ENCODE measurements around the gene KNSTRN.

KNSTRN gene

DNA sequence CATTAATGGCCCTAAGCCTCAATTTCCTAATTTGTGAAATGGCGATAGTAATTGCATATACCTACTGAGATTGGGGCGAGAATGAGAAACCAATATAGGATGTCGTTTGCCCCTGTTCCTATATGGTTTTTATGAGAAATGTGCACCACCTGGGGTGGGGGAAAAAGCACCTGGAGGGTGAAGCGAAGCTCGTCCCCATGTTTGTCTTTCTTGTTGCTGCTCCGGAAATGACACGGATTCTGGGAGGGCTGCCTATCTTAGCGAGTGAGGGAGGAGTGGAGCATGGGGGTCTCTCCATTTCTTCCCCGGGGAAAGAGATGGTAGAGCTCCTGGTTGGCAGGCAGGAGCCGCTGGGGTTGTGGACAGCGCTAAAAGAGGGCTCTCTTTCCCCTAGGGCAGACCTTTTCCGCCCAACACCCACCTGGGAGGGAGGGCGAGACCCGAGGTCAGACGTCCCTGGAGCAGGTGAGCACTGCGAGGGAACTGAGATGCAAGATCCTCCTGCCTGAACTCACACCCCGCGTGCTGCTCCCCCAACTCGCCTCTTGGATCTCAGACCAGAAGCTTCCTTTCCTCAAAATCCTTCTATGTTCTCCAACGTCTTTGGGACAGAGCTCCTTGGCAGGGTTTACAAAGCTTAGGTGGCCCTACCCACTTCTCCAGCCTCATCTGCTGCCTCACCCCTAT is 52.6 kb downstream of the KNSTRN start:
- no peak for DNase-seq

DNA sequence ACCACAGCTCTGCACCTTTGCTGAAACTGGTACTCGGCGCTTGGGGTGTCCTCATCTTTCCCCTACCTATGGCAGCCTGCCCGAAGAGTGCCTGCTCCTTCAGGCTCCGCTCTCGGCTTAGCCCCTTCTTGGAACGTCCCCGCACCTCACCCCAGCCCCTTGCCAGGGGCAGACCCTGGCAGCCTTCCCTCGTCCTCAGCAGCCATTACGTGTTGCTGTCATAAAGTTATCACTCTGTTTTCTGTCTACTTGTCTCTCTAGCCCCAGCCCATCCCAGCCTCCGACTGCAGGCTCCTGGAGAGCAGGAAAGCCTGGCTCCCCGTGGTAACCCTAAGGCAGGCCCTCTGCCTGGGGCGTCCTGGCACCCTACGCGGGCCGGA is 53.2 kb downstream of the KNSTRN start:
- DNase-seq, result no peak

DNA sequence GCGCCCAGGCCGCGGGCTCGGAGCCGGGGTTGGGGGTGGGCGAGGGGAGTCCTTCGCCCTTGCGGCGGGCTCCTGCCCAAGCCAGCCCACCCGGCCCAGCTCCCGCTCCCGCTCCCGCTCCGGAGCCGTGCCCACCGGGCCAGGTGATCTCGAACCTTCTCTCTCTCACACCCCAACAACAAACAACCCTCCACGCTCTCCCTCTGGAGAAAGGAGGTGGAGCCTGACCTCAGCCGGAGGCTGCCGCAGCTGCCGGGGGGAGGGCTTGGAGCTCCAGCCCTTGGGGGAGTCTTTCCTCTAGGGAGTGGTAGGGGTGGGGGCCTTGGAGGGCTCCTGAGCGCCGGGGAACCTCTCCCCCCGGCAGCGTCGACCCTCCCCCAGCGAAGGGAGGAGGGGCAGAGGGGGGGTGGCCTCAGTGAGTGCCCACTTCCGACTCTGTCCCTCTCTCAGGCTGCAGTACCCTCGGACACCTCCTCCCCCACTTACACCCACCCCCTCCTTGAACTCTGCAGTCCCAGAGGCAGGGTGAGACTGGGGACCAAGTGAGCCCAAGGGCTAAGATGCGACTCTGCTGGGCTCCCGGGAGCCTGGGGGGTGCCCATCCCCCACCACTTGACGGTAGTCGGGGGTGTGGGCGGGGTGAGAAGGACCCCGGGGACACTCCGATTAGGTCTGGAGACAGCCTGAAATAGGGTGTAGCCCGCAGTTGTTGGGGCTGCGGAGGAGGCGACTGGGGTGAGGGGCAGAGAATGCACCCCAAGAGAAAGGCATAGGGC is 53.8 kb downstream of the KNSTRN start:
- no peak for DNase-seq

DNA sequence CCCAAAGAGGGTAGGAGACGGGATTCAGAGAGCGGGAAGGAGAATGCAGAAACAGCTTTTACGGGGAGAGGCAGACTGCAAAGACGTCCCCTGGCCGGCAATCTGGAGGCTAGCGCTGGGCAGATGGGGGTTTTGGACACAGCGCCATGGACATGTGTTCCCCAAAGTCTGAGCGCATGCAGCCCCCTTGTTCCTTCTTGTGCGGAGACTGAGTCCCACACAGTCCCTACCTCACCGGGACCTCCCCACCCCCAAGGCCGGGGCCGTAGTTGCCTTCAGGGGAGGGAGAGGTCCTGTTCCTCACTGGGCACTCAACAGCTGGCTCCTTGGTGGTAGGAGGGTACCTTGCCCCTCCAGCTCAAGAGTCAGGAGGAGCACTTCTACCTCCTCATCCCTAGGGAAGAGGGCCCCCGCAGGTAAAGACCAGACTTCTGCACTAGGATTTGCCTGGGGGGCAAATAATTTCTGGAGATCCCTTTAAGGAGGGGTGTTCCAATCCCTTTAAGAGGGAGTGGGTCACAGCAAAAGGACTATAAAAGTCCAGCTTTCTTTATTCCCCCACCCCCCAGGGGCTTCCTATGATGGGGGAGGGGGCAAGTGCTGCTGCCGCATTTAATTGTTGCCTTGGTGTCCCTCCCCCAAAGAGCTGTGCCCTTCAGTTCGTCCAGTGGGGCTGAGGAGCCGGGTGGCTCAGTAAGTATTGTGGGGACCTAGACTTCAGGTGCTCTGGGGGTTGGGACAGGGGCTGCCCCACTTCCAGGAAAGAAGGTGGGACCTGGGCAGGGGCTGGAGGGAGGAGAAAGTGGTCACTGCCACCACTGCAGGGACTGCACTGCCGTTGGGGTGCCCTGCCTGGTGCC is 54.6 kb downstream of the KNSTRN start:
- no peak for DNase-seq

DNA sequence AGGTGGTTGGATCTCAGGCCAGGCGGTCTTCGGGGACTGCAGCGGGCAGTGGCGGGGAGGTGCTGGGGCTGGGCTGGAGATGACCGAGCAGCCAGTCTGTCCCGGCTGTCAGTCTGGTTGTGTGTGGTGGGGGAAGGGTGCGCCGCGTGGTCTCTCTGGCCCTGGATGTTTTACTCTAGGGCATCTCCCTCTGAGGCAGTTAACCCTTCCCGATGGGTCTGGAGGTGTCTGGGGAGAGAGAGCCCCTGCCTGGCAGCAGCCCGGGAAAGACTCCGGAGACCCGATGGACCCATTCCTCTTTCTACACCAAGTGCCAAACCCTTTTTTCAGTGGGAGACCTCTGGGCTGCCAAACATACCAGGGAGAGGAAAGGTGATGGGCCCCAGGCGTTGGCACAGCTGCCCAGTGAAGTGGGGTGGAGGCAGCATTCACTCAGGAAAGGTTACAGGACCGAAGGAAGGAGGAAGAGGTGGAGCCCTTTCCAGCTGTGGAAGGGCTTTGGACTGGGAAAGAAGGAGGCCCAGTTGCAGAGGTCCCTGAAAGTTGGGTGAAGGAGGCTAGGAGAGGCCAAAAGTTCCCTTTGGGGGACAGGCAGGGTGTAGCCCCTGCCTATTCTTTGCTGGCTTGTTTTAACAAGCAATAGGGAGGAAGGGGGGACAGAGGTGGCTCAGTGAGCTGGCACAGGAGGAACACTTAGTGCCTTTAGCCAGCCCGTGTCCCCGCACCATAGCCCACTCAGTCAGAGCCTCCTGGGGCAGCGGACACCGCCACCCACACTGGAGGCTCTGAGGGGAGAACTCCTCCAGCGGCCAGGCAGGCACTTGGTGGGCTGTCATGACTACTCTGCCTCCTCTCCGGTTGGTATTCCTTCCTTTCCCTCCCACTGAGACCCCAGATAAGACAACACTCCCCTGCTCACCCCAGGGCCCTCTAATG is 55.5 kb downstream of the KNSTRN start:
- no peak for DNase-seq

DNA sequence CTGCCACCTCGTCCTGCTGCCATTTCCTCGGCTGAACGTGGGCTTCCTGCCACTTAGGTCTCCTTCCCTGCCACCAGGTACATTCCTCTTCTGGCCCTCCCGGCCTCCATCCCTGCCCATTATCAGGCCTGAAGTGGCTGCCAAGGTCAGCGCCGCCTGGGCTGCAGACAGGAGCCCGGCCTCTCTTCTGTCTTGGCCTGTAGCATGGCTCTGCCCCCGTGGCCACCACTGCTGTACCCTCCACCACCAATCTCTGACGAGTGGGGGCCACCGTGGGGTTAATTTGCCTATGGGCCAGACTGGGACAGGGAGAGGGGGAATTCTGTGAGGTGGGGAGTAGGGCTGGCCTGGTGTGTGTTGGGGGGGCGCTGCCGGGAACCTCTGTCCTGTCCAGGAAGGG is 56.2 kb downstream of the KNSTRN start:
- no peak for DNase-seq

DNA sequence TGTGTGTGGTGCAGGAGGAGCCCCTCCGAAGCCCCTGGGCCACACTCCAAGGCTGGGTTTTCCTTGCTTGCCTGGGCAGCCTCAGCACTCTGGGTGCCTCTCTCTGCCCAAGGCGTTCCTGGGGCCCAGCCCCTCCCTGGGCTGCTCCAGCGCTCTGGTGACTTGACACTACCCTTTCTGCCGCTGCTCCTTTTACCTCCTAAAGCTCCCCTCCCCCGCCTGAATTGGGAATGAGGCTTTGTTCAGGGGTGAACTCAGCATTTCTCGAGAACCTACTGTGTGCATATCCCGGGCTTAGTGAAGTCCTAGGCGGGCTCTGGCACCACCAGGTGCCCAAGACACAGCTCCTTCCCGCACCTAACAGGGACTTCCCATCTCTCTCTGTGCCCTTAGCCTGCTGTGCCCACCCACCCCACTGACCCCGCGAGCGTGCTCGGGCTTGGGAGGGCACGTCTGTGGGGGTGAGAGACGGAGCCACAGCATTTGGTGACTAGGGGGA is 57.0 kb downstream of the KNSTRN start:
- no peak for DNase-seq

DNA sequence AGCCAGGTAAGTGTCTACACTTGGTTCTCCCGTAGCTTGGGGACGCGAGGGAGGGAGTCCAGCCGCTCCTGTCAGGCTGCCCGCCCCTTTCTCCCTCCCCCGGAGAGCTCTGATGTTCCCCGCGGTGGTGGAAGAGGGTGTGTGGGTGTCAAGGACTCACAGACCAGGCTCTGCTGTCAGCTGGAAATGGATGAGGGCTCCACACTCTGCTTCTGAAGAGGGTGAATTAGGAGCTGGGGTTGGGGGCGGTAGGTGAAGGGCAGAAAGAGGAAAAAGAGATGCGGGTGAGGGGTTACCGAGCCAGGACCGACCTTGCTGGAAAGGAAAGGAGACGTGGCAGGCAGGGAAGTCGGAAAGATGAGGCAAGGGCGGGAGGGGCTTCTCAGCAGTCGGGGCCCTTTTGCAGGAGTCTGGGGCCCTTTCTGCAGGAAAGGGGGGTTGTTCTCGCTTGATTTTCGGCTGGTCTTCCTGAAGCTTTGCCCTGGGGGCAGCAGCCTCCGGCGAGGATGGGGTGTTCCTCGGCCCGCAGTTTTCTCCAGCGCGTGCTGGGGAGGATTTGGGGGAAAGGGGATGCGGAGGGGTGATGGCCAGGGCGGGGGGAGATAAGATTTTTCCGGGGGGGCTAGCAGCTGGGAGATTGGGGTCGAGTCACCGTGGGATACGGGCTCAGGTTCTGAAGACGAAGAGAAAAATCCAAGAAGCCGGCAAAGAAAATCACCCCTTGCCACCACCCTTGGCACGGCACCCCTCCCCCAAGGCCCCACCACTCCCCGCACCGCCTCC is 57.6 kb downstream of the KNSTRN start:
- DNase-seq, result peak; percentile 40 to 71

DNA sequence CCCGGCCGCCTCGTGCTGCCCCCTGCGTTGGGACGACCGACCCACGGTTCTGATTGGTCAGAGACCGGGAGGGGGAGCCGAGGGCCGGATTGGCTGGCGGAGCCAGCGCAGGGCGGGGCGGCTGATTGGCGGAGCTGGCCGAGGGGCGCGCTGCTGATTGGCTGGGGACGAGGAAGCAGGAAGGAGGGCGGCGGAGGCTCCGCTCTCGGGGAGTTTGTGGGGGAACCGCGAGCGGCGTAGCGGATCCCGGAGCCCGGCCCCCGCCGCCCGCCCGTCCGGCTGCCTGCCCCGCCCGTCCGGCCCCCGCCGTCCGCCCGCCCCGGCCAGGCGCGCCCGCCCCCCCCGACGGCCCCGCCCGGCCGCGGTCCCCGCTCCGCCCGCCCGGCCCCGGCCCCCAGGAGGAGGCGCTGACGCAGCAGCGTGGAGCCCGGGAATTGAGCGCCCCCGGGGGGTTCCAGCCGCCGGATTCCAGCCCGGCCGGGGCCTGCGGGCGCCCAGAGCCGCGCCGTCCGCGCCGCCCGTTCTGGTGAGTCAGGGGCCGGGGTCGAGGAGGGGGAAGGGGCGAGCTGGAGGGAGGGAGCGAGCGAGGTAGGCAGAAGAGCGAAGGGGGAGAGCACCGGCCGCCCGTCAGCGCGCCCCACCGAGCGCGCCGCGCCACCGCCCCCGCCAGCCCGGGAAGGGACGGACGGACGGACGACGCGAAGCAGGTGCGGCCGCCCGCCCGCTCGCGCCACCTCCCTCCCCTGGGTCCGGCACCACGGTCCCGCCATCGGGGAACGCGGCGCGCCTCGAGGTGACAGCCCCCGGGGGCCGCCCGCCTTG is 58.4 kb downstream of the KNSTRN start, which contains the start of gene BAHD1:
TSS of gene BAHD1 (plus strand) at position 211 of the 822 bp plus-strand sequence. CDS start 17,512 bp downstream, outside the sequence.
- peak; percentile 94 to 95 for DNase-seq

DNA sequence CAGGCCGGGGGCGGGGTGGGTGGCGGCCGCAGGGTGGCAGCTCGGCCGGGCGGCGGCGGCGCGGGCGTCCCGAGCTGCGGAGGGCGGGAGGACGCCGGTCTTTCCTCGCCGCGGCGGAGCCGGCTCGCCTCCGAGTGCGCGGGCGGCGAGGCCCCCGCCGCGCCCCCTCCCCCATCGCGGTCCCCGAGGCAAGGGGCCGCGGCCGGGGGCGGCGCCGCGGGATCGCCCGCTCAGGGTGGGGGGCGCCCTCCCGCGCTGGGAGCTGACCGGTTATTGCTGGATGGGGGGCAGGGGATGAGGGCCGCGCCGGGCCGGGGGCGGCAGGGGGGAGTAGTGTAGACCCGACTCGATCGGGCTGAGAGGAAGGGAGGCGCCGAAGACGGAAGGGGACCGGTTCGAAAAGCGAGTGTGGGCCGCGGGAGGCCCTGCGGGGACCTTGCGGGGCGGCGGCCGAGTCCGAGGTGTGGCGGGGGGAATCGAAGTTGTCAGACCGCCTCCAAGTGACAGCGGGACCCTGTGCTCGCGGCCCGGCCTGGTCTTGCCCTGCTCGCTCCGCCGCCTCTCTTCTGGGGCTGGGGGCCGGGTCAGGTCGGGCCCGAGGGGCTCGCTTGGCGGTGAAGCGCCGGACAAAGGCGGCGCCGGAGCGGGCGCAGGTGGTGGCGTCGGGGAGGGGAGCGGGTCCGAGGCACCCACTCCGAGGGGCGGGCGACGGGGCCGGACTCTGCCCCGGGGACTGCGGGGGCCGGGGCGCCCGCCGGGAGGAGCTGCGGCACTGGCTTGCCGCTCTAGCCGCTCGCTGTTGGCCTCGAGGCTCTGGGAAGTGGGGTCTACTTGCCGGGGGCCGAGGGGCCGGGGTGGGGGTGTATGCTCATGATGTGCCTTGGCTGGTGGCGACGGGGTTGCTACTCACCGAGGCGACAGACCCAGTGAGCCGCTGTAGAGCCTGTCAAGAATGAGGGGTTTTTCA is 59.3 kb downstream of the KNSTRN start:
- peak in 1 of 2 donors; percentile 19 for DNase-seq

DNA sequence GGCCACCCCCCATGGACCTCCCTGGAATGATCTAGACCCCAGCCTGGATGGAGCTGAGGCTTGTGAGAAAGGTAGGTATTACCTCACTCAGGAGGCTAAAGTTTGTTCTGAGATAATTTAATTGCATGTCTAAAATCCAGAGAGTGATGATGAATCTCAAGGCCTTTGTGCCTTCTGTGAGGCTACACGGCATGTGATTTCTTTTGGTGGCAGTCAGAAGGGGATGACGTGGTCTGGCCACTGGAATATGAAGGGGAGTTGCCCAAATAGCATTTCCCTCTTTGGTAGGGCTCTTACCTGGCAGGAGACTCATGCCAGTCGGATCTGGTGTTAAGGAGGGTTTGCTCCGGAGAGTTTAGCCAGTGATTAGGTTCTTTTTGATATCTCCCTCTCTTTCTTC is 60.7 kb downstream of the KNSTRN start:
- DNase-seq, result peak in 1 of 2 donors; percentile 12

DNA sequence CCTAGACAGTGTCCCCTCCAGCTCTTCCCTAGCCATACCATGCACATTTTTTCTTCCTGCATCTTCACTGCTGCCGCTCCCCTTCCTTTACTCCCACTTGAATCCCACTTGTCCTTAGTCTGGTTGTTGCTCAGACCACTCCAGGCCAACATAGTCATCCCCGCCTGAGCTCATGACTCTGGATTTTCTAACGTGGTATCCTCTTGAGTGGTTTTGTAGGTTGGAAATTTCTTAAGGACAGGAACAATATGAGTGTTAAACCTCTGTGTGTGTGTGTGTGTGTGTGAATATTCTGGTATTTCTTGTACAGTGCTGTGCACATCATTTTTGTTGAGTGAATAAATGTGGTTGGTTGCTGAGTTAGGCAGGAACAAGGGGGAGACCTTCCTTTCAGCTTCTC is 61.3 kb downstream of the KNSTRN start:
- DNase-seq, result peak in 1 of 2 donors; percentile 10
